GM12874 (cell line): ENCODE data around the gene PGF.

Source experiments
- CTCF ChIP-seq: IDR thresholded peaks from 2 replicates; pipeline ENCODE4 v1.5.1; 2011; ENCODE audit warnings: low read depth, mild to moderate bottlenecking, control low read depth, low read length, moderate library complexity; ENCODE audit not compliant: insufficient read depth

PGF gene

GRCh38 chr14:74917178-74917543, 38.2 kb downstream of the PGF start:
- no peak for TF ChIP-seq CTCF

- TF ChIP-seq CTCF, result no peak
These were observed 39.6 kb downstream of the PGF start for GRCh38 chr14:74915826-74916225.

- no peak for TF ChIP-seq CTCF
These were observed 40.0 kb downstream of the PGF start for GRCh38 chr14:74915426-74915825.

GRCh38 chr14:74913986-74914573, 41.3 kb downstream of the PGF start:
- TF ChIP-seq CTCF, result peak; percentile 69

- TF ChIP-seq CTCF, result no peak
These were observed 41.9 kb downstream of the PGF start for GRCh38 chr14:74913393-74913910.

- no peak for TF ChIP-seq CTCF
These were observed 42.6 kb downstream of the PGF start for GRCh38 chr14:74912801-74913200.

- no peak for TF ChIP-seq CTCF
These were observed 43.3 kb downstream of the PGF start for GRCh38 chr14:74912111-74912510.
